BJ (cell line): ENCODE results near the gene PTPRM. TPM values are rescaled to one million over a fixed set of nuclear protein-coding genes. Genes with fewer than 3 reads are reported as not detected.

Experiments used
- CTCF ChIA-PET: fragments of 350-600 bp; formaldehyde crosslinking; extraction: SDS; loops from one replicate; lab custom pipeline; 2021; ENCODE audit warnings: antibody characterized with exemption, inconsistent platforms; lab: Yijun Ruan, JAX
- POLR2A ChIA-PET: fragments of 300-600 bp; sonication (Branson Sonifier 250); formaldehyde crosslinking; extraction: SDS; loops from one replicate; lab custom pipeline; 2021; ENCODE audit warnings: antibody characterized with exemption; lab: Charles Lee
- DNase-seq: peaks from one replicate; pipeline ENCODE4 v3.0.0-alpha.2; 2011; ENCODE audit warnings: low read depth
- H3K27me3 ChIP-seq: 2 replicates; pipeline ENCODE4 v1.6.0; 2011; ENCODE audit warnings: low read length; ENCODE audit not compliant: control insufficient read depth, insufficient read depth
- H3K36me3 ChIP-seq: 2 replicates; pipeline ENCODE4 v1.5.1; 2011; ENCODE audit warnings: low read length; ENCODE audit not compliant: control insufficient read depth, insufficient read depth
- H3K4me3 ChIP-seq: 2 replicates; pipeline ENCODE4 v1.5.1; 2011; ENCODE audit warnings: low read depth, mild to moderate bottlenecking, control low read depth, low read length
- polyA plus RNA-seq: library from polyadenylated mRNA; depleted of rRNA; stranded (reverse); fragments of >200 nt; gene quantifications from 2 replicates; pipeline ENCODE4 v1.2.3, GENCODE V29; 2011
- TF ChIP-seq, protein P1 (sequence below): IDR thresholded peaks from 2 replicates; pipeline ENCODE4 v1.5.1; 2011; ENCODE audit warnings: low read depth, mild to moderate bottlenecking, control low read depth, inconsistent platforms, low read length, moderate library complexity; ENCODE audit not compliant: insufficient read depth

PTPRM gene
- polyA plus RNA-seq, 1 experiment: 149 TPM

- Histone ChIP-seq H3K27me3 (no peaks in the 10 kb centered on the region), H3K4me3 (no peak overlapping the region), H3K36me3 (no peaks in the 10 kb centered on the region)
- POLR2A ChIA-PET: no interaction called here
- TF ChIP-seq, protein P1, sequence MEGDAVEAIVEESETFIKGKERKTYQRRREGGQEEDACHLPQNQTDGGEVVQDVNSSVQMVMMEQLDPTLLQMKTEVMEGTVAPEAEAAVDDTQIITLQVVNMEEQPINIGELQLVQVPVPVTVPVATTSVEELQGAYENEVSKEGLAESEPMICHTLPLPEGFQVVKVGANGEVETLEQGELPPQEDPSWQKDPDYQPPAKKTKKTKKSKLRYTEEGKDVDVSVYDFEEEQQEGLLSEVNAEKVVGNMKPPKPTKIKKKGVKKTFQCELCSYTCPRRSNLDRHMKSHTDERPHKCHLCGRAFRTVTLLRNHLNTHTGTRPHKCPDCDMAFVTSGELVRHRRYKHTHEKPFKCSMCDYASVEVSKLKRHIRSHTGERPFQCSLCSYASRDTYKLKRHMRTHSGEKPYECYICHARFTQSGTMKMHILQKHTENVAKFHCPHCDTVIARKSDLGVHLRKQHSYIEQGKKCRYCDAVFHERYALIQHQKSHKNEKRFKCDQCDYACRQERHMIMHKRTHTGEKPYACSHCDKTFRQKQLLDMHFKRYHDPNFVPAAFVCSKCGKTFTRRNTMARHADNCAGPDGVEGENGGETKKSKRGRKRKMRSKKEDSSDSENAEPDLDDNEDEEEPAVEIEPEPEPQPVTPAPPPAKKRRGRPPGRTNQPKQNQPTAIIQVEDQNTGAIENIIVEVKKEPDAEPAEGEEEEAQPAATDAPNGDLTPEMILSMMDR: no peak
- no peak for DNase-seq
- CTCF ChIA-PET: interaction anchor here (0.6 to 1.1 kb wide), 3 partner anchors 15 to 139 kb away, joined by 3 to 4 read pairs (median 3); no protein-coding TSS in a partner anchor
These were observed 801.5 kb downstream of the PTPRM start for GRCh38 chr18:8368512-8369217.

- Histone ChIP-seq H3K27me3 (no peaks in the 10 kb centered on the region), H3K36me3 (peaks cover 4% of the 10 kb centered on the region), H3K4me3 (no peak overlapping the region)
- POLR2A ChIA-PET: no interaction called here
- TF ChIP-seq, protein P1: no peak
- DNase-seq: no peak
- CTCF ChIA-PET: interaction anchor here (0.8 to 1.8 kb wide), 2 partner anchors 16 to 561 kb away, joined by 3 to 5 read pairs; no protein-coding TSS in a partner anchor
These were observed 806.4 kb downstream of the PTPRM start for GRCh38 chr18:8373486-8373885.

GRCh38 chr18:8374676-8375075, 807.6 kb downstream of the PTPRM start:
- Histone ChIP-seq H3K27me3 (no peaks in the 10 kb centered on the region), H3K36me3 (peaks cover 7% of the 10 kb centered on the region), H3K4me3 (no peak overlapping the region)
- CTCF ChIA-PET: interaction anchor here (2.7 kb wide), 1 partner anchor 15 kb away, joined by 9 read pairs; no protein-coding TSS in a partner anchor
- no peak for DNase-seq
- POLR2A ChIA-PET: no interaction called here
- TF ChIP-seq, protein P1: no peak

DNA sequence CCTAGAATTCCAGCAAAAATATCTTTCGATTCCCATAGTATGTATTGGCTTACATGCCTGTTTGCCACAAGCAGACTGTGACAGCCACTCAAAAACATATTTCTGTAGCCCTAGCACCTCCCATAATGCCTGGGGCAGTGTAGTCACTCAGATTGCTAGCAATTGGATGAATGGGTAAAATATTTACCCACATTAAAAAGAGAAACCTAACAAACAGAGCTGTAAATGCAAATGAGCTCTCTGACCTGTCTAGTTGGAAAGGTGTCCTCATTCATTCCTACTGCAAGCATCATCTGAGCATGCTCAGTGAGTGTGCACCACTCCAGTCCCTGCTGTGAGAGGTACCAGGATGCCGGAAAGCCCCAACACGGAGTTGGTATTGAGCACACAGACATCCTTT, 808.1 kb downstream of the PTPRM start:
- POLR2A ChIA-PET: no interaction called here
- Histone ChIP-seq H3K4me3 (no peak overlapping the region), H3K27me3 (no peaks in the 10 kb centered on the region), H3K36me3 (peaks cover 7% of the 10 kb centered on the region)
- DNase-seq: no peak
- TF ChIP-seq, protein P1: no peak
- CTCF ChIA-PET: interaction anchor here (2.7 kb wide), 1 partner anchor 14 kb away, joined by 9 read pairs; no protein-coding TSS in a partner anchor

- ChIA-PET POLR2A (no interaction called here), CTCF (interaction anchor here (2.7 kb wide), 1 partner anchor 13 kb away, joined by 9 read pairs; no protein-coding TSS in a partner anchor)
- Histone ChIP-seq H3K27me3 (no peaks in the 10 kb centered on the region), H3K36me3 (peaks cover 7% of the 10 kb centered on the region), H3K4me3 (no peak overlapping the region)
- TF ChIP-seq, protein P1: no peak
- DNase-seq: no peak
These were observed 809.0 kb downstream of the PTPRM start for GRCh38 chr18:8376113-8376512.
